ENCODE data around the gene RPL31. TPM values are rescaled to one million over a fixed set of nuclear protein-coding genes. Genes with fewer than 3 reads are reported as not detected.

RPL31 gene
- total and polyA plus RNA-seq, 2 donors (not counting 1 experiment from before 2014, with no cell fraction given) = 1,767 to 2,170 TPM

GRCh38 chr2:100974712-100975520 is 27.2 kb upstream of the RPL31 start:
- no peaks in the 10 kb centered on the region for H3K79me2 ChIP-seq (ENCODE audit: control insufficient read depth, insufficient read depth, low read length)
- H3K27ac ChIP-seq (ENCODE audit: low read length in 2 of 2) = no peak overlapping the region
- ATAC-seq (ENCODE audit: low read depth) (no peak), DNase-seq (no peak)
- H3K27me3 Mint-ChIP-seq = peaks cover 22% of the 10 kb centered on the region
- CTCF ChIA-PET = no interaction called here
- H3K4me1 ChIP-seq (ENCODE audit: control insufficient read depth in 2 of 2, insufficient read depth in 2 of 2, low read length in 2 of 2) = peaks cover 11 to 15% of the 10 kb centered on the region in 2 donors
- peaks cover 0 to 5% (median 0%) of the 10 kb centered on the region in 3 donors for H3K9me3 ChIP-seq (ENCODE audit: control extremely low read depth in 1 of 3, control insufficient read depth in 2 of 3, insufficient read depth in 1 of 3, low read length in 2 of 3)
- intact Hi-C loops (cut with micrococcal nuclease) = no loop called here
- H3K4me3 Mint-ChIP-seq = no peak overlapping the region
- peaks cover 0 to 11% (median 0%) of the 10 kb centered on the region in 4 experiments for H3K27me3 ChIP-seq (replicated peaks in 1 of 4; ENCODE audit: control extremely low read depth in 1 of 4, control insufficient read depth in 3 of 4, insufficient read depth in 4 of 4, low read length in 3 of 4)
- H2AFZ ChIP-seq (ENCODE audit: insufficient read depth, low read depth, low read length, poor library complexity, severe bottlenecking) = no peak overlapping the region
- no peaks in the 10 kb centered on the region for H3K36me3 ChIP-seq (replicated peaks in 1 of 2; ENCODE audit: control extremely low read depth in 1 of 2, control insufficient read depth in 1 of 2, extremely low read depth in 1 of 2, insufficient read depth in 2 of 2, low read length in 1 of 2)
- H3K4me2 ChIP-seq (replicated peaks; ENCODE audit: low read depth, low read length, poor library complexity, severe bottlenecking) = no peak overlapping the region
- H3K4me1 Mint-ChIP-seq = peaks cover 21% of the 10 kb centered on the region
- H4K20me1 ChIP-seq (ENCODE audit: control insufficient read depth, insufficient read depth, low read length, poor library complexity, severe bottlenecking) = no peaks in the 10 kb centered on the region
- TF ChIP-seq, protein P1, sequence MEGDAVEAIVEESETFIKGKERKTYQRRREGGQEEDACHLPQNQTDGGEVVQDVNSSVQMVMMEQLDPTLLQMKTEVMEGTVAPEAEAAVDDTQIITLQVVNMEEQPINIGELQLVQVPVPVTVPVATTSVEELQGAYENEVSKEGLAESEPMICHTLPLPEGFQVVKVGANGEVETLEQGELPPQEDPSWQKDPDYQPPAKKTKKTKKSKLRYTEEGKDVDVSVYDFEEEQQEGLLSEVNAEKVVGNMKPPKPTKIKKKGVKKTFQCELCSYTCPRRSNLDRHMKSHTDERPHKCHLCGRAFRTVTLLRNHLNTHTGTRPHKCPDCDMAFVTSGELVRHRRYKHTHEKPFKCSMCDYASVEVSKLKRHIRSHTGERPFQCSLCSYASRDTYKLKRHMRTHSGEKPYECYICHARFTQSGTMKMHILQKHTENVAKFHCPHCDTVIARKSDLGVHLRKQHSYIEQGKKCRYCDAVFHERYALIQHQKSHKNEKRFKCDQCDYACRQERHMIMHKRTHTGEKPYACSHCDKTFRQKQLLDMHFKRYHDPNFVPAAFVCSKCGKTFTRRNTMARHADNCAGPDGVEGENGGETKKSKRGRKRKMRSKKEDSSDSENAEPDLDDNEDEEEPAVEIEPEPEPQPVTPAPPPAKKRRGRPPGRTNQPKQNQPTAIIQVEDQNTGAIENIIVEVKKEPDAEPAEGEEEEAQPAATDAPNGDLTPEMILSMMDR (IDR thresholded peaks at IDR 0.05) = no peak
- no peak for TF ChIP-seq EZH2 (IDR thresholded peaks at IDR 0.05; ENCODE audit: borderline replicate concordance, insufficient read depth, low read depth, low read length, poor library complexity, severe bottlenecking)
- H3K9me3 Mint-ChIP-seq (ENCODE audit: insufficient read depth) = no peaks in the 10 kb centered on the region
- no peak overlapping the region for H3K9ac ChIP-seq (ENCODE audit: low read length)
- H3K4me3 ChIP-seq (ENCODE audit: control extremely low read depth in 1 of 5, extremely low read depth in 1 of 5, insufficient read depth in 1 of 5, low read depth in 2 of 5, low read length in 4 of 5) = no peak overlapping the region
- POLR2A ChIA-PET = no interaction called here
- WGBS (ENCODE audit: insufficient coverage) = 94% methylated on average over 17 of the region's 22 CpGs
- H3K27ac Mint-ChIP-seq = no peak overlapping the region

- Histone ChIP-seq H3K9ac (ENCODE audit: low read length) (no peak overlapping the region), H4K20me1 (ENCODE audit: control insufficient read depth, insufficient read depth, low read length, poor library complexity, severe bottlenecking) (no peaks in the 10 kb centered on the region), H3K4me3 (ENCODE audit: control extremely low read depth in 1 of 5, extremely low read depth in 1 of 5, insufficient read depth in 1 of 5, low read depth in 2 of 5, low read length in 4 of 5) (no peak overlapping the region), H3K9me3 (ENCODE audit: control extremely low read depth in 1 of 3, control insufficient read depth in 2 of 3, insufficient read depth in 1 of 3, low read length in 2 of 3) (peaks cover 0 to 5% (median 0%) of the 10 kb centered on the region in 3 donors), H3K27ac (ENCODE audit: low read length in 2 of 2) (no peak overlapping the region), H3K79me2 (ENCODE audit: control insufficient read depth, insufficient read depth, low read length) (no peaks in the 10 kb centered on the region), H3K27me3 (replicated peaks in 1 of 4; ENCODE audit: control extremely low read depth in 1 of 4, control insufficient read depth in 3 of 4, insufficient read depth in 4 of 4, low read length in 3 of 4) (peaks cover 0 to 14% (median 0%) of the 10 kb centered on the region in 4 experiments), H3K36me3 (replicated peaks in 1 of 2; ENCODE audit: control extremely low read depth in 1 of 2, control insufficient read depth in 1 of 2, extremely low read depth in 1 of 2, insufficient read depth in 2 of 2, low read length in 1 of 2) (no peaks in the 10 kb centered on the region), H2AFZ (ENCODE audit: insufficient read depth, low read depth, low read length, poor library complexity, severe bottlenecking) (no peak overlapping the region), H3K4me1 (ENCODE audit: control insufficient read depth in 2 of 2, insufficient read depth in 2 of 2, low read length in 2 of 2) (peaks cover 11 to 15% of the 10 kb centered on the region in 2 donors), H3K4me2 (replicated peaks; ENCODE audit: low read depth, low read length, poor library complexity, severe bottlenecking) (no peak overlapping the region)
- ATAC-seq (ENCODE audit: low read depth) = no peak
- ChIA-PET POLR2A (no interaction called here), CTCF (no interaction called here)
- Mint-ChIP-seq H3K27ac (no peak overlapping the region), H3K4me1 (peaks cover 21% of the 10 kb centered on the region), H3K4me3 (no peak overlapping the region), H3K27me3 (peaks cover 21% of the 10 kb centered on the region), H3K9me3 (ENCODE audit: insufficient read depth) (no peaks in the 10 kb centered on the region)
- no peak for DNase-seq
- no peak for TF ChIP-seq EZH2 (IDR thresholded peaks at IDR 0.05; ENCODE audit: borderline replicate concordance, insufficient read depth, low read depth, low read length, poor library complexity, severe bottlenecking)
- TF ChIP-seq, protein P1 (IDR thresholded peaks at IDR 0.05) = no peak
- intact Hi-C loops (cut with micrococcal nuclease) = no loop called here
- 91% methylated on average over 4 of the region's 7 CpGs for WGBS (ENCODE audit: insufficient coverage)
Observed at GRCh38 chr2:100975521-100975785, 26.6 kb upstream of the RPL31 start.
